8988T (cell line): Measurements from ENCODE around the gene TRIM17.
"Not testable (repeated sequence)": the region's sequence is repeated elsewhere in the genome, so short reads cannot be mapped to it uniquely, and the experiment has no call there.

Source experiments
- DNase-seq: peaks from one replicate; pipeline ENCODE4 v3.0.0; 2011

Gene TRIM17

DNA sequence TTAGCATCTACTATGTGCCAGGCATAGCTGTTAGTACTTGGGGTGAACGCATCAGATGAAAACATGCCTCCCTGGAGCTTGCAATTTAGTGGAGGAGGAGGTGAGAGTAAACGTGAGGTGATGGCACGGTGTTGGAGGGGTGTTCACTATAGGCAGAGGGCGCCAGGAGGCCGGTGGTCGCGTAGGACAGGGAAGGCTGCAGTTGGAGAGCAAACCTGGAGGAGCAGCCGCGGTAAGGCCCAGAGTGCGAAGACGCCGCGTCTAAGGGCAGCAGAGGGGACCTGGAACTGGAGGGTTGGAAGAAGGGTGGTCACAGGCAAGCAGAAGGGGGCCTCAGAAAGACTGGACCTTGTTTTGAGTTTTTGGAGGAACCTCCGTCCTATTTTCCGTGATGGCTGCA lies 30.2 kb upstream of the TRIM17 start:
- no peak for DNase-seq

DNA sequence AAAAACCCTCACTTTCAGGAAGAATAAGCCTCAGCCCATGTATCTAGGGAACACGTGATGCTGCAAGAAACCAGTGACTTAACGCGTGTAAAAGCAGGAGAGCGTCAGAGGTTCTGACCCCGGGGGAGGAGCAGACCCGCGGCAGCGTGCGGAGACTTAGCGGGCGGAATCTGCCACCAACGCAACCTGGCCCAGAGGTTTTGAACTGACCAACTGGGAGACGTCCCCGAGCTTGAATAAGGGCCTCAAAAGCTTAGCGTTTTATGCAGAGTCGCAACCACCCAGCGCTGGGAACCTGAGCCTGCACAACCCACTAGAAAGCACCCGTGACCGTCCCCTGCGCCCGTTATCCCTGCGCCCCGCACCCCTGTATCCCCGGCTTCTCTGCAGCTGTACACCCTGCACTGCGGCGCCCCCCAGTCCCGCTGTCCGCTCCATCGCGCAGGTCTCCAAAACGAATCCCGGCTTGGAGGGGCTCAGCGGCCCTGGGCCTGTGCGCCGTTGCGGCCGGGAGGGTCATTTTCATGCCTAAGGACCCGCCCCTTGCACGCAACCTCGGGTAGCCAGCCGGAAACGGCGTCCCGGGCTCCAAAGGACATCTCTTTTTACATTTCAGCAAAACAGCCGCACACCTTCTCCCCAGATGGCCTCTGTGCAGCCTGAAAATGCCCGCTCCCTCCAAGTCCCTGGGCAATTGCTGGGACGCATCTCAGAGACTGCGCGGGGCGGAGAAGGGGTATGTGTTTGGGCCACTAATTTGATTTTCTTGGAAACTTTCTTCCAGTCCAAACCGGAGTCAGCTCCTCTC lies 29.4 kb upstream of the TRIM17 start:
- DNase-seq = no peak

DNA sequence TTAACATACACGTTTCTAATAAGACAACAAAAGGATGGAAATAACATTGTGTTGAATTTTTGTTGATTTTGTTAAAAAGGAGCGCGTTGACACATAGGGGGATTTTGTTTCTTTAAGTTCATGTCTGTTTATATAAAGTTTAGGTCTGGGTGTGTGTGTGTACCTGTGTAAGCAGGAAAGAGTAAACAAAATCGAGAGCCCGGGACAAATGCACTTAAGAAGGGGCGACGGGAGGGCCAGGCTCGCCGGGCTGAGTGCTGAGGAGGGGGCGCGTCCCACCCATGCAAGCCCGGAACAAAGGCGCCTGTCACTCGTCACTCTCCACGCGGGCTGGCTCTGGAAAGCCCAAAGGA lies 28.8 kb upstream of the TRIM17 start:
- no peak for DNase-seq

DNA sequence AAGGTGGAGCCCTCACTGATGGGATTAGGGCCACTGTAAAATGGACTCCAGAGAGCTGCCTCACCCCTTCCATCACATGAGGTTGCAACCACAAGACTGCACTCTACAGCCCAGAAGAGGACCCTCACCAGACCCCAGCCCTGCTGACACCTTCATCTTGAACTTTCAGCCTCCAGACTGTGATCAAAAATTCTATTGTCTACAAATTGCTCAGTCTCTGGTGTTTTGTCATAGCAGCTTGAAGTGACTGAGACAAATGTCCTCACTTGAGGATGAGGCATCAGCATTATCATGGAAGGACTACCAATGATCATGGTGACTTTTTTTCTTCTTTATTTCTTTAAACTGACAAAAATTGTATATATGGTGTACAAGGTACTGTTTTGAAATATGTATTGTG lies 26.7 kb upstream of the TRIM17 start:
- no peak for DNase-seq

DNA sequence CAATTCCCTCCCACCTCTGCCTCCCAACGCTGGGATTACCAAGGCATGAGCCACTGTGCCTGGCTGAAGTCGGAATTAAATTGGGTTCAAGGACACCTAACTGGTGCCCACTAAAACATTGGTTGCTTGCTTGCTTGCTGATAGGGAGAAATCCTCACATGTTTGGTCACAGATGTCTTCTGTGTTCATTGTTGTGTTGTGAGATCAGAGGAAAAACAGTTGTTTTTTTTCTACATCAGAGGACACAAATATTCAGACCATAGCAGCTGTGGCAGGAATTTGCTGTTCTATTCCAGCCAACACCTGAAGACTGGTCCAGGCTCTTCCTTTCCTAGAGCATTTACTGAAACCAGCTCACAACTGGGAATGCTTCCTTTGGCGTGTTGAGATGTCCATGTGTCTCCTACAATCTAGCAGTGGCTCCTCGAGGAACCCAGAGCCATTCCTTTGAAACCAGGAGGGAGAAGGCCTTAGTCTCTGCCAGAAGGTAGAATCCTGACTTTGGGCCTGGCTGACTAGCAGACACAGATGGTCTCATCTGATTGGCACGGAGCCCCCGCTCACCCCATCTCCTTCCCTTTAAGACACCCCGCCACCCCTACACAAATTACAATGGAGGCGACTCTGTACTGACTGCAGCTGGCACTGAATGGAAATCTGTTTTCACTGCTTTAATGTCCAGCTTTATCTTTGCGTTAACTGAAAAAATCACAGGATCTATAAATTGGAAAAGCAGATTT lies 24.3 kb upstream of the TRIM17 start:
- DNase-seq = no peak

DNA sequence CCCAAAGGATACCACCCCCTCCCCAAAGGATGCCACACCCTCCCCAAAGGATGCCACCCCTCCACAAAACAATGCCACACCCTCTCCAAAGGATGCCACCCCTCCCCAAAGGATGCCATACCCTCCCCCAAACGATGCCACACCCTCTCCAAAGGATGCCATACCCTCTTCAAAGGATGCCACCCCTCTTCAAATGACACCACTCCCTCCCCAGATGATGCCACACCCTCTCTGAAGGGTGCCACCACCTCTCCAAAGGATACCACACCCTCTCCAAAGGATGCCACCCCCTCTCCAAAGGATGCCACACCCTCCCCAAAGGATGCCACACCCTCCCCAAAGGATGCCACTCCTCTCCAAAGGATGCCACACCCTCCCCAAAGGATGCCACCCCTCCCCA lies 21.6 kb upstream of the TRIM17 start:
- DNase-seq = no peak

DNA sequence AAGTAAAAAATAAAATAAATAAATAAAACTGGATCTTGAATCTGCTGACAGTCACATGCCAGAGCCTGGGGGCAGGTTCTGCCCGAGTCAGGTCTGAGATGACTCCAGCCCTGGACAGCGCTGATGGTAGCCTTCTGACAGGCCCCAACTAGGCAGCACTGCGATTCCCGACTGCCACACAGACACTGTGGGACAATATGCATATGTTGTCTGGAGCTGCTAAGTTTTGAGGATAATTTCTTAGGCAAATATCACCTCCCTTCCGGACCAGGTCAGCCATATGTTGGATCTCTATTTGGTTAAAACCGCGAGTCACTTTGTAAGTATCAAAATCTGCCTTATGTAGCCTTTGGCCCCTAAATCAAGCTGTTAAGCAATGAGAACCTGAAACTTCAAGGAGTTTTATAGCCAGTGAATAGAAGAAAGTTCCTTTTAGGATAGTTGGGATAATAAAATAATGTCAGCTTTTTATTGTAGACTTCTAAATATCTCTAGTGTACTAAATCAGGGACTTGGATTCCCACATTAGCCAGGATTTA lies 20.8 kb upstream of the TRIM17 start:
- no peak for DNase-seq

DNA sequence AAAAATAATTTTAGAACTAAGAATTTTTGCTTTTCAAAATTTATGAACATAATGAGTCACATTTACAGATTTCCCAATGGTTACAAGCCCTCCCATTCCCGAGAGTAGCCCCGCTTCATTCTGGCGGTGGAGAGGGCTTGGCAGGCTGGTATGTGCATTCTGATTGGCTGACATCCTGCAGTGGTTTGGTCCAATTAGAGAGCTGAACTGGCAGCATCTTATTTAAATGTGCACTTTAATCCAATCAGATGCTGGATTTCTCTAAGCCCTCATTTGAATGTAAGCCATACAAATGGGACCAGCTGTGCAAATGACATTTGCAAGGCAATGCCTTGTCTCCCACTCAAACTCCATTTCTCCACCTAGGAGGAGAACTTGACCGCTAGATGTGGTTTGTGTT lies 18.0 kb upstream of the TRIM17 start:
- DNase-seq = no peak

DNA sequence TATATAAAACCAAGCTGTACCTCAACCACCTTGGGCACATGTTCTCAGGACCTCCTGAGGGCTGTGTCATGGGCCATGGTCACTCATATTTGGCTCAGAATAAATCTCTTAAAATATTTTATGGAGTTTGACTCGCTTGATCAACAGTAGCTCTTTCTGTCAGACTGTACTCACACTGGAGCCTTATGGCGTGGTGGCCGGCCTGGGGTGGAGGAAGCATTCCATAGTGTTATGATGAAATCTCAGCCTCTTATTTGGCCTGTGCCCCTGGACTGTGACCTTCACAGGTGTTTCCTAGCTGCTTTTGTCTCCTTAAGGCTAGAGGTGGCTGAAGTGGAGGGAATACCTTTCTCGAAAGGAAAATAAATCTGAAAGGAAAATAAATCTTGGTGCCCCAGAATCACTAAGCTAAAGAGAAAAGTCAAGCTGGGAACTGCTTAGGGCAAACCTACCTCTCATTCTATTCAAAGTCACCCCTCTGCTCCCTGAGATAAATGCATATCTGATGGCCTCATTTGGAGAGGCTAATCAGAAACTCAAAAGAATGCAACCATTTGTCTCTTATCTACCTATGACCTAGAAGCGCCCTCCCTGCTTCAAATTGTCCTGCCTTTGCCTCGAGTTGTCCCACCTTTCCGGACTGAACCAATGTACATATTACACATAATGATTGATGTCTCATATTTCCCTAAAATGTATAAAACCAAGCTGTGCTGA lies 16.8 kb upstream of the TRIM17 start:
- not testable (repeated sequence) for DNase-seq

DNA sequence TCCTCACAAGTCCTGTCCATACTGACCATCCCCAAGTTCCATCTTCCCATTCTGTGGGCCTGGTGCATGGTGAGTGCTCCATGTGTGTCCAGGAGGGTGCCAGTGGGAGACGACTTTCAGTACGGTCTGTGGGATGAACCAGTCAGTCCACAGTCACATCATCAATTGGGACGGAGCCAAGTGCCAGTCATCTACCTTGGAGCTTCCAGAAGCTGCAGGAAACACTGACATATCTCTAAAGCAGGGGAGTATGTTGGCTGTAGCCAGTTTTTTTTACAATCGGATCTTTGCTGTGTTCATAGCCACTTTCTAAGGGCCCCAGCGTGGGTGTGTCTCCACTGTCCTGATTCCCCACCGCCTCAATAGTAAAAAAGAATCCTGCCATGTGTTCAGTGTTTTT lies 13.6 kb upstream of the TRIM17 start:
- no peak for DNase-seq

DNA sequence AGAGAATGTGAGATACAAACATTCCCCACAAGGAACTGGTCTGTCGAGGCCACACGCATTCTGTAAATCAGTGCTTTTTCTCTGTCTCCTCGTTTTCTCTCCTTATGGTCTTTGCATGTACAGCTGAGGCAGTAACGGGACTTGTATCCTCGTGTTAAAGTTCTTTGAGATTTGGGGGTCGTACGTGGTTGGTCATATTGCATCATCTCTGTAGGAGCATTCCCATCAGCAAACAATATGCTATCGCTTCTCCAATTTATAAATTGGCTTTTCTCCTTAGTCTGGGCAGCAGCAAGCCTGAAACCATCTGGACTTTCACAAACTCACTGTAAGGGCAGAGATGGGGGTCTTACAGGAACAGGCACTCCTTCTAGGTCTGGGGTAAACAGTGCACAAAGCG lies 13.0 kb upstream of the TRIM17 start:
- DNase-seq = no peak

DNA sequence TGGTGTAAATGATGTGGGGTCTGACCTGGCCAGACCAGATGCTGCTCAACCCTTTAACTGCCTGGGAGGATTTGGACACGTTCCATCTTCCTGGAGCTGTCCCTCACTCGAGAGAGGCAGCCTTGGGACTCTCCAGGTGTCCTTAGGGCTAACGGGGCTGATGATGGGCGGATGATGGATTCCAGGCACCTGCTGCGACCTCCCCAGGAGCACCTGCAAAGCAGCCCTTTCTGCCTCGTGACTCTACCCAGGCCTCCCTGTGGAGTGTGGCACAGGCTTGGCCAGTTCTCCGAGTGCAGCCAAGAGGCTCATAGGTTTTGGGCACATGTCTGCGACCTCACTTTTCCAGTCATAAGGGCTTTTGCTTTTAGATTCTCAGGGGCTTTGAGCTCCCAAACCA lies 12.3 kb upstream of the TRIM17 start:
- no peak for DNase-seq

DNA sequence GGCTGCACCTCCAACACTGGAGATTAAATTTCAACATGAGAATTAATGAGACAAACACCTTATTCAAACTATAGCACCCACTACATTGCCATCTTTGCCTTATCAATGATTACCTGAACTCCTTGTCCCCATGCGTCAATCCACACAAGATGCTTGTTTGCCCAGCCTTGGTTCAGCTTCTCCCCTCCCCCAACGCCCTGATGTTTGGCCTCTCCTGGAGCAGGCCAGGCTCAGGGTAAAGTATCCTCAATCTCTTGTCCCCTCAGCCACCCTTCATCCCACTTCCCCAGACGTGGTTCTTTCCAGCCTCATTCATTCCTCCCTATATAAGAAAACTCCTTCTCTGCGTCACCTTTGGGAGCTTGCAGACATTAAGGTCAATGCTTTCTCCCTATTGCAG lies 11.8 kb upstream of the TRIM17 start:
- no peak for DNase-seq

DNA sequence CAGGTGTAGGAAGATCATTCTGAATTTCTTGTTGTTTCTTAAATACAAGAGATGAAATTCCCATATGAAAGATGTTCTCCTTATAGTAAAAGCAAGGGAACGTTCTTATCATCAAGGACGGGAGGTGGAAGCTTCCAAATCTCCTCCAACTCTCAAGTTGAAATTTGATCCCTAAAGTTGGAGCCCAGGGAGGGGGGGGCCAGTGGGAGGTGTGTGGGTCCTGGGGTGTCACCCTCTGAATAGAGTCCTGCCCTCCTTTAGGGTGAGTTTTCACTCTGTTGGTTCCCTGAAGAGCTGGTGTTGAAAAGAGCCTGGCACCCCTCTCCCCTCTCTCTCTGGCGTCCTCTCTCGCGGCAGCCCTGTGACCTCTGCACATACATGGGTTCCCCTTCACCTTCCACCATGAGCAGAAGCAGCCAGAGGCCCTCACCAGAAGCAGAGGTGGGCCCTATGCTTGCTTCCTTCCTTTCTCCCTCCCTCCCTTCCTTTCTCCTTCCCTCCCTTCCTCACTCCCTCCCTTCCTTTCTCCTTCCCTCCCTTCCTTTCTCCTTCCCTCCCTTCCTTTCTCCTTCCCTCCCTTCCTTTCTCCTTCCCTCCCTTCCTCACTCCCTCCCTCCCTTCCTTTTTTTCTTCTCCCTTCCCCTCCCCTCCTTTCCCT lies 10.0 kb upstream of the TRIM17 start:
- DNase-seq = no peak

DNA sequence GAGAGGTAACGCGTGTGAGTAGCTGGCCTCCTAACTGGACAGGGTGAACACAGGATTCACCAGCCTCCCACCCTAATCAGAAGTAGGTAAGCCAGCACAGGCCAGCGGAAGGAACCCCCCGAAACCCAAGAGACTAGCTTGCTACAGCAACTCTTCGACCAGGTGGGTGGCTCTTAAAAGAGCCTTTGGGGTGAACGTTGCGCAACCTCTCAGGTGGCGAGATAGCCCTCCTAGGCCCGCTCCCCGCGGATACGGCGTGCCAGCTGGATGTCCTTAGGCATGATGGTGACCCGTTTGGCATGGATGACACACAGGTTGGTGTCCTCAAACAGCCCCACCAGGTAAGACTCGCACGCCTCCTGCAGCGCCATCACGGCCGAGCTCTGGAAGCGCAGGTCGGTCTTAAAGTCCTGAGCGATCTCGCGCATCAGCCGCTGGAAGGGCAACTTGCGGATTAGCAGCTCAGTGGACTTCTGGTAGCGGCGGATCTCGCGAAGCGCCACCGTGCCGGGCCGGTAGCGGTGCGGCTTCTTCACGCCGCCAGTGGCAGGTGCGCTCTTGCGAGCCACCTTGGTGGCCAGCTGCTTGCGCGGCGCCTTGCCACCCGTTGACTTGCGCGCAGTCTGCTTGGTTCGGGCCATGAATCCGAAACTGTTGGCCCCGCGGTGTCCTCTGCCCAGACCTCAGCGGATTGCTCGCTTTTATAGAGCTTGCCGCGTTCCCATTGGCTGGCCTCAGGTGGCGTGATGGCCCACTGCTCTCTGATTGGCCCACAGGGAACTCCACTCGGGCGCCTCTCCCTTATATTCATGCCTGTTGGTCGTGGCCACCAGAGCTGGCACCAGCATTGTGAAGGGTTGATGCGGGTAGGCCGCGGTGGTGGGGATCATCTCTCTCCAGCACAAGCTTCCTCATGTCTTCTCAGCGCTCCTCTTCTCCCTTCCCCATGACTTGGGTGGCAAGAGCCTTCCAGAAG lies 8.3 kb upstream of the TRIM17 start:
- no peak for DNase-seq

DNA sequence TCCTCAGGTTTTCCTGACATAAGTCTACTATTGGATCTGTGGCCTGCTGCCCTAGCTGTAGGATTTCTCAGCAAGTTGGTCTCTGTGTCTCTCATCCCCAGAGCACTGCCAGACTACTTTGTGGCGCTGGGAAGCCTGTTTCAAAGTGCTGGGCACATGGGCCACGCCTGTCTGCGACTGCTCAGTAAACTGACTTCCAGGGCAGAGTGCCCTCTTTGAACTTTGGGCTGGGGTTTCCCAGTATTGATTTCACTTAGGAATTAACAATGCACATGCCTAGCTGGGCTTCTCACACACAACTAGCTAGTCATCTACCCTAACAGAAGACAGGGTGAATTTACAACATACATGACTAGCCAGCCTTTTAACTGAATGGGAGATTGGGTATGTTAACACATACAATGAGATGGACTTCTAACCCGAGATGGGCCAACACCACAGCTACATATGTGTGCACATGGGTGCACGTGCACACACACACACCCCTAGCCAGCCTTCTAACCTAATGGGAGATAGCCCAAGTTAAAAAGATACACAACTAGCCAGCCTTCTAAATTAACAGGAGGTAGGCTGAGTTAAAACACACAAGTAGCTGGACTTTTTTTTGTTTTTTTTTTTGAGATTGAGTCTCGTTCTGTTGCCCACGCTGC lies 6.9 kb upstream of the TRIM17 start:
- no peak for DNase-seq

DNA sequence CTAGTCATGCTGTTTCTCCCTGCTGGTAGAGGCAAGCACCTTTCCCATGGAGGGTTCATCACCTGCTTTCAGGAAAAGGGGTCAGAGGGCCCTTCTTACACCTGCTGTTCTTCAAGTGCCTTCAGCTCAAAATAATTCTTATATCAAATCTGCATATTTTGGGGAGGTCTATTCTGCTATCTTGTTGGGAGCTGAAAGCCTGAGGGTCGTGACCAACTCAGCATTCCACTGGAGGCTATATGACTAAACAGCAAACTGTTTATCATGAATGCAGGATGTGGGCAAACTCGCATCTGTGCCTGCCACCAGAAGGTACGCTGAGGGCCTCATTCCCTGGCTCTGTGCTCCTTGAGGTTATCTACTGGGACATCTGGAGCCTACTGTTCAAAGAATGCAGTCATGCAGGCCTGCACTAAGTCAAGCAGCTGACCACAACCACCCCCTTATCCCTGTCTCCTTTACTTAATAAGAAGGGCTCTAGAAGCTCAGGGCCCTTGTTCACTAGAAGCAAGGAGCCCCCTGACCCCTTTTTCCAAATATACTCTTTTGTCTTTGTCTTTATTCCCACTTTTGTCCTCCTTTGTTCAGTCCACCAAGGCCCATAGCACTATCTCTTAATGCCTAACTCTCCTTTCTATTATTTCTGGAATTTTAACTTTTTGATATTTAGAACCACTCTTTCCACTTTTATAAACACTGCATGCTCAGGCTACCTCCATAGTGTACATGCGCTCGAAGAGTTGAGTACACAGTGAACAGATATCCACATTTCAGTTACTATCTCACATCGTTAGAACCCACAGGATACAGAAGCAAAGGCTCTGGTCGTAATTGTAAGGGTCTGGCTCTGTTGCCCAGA lies 4.5 kb upstream of the TRIM17 start:
- DNase-seq = no peak

DNA sequence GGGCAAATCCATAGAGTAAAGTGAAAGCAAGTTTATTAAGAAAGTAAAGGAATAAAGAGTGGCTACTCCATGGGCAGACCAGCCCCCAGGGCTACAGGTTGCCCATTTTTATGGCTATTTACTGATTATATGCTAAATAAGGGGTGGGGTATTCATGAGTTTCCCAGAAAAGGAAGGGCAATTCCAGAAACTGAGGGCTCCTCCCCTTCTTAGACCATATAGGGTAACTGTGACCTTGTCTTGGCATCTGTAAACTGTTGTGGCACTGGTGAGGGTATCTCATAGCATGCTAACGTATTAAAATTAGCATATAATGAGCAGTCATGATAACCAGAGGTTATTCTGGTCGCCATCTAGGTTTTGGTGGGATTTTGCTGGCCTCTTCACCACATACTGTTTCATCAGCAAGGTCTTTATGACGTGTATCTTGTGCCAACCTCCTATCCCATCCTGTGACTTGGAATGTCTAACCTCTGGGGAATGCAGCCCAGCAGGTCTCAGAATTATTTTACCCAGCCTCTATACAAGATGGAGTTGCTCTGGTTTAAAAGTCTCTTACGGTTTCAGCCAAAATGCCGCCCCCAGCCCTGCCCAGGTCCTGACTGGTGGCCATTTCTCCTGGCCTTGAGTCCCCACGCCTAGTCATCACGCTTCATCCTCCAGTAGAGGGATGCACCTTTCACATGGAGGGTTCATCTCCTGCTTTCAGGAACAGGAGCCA lies 982 bp upstream of the TRIM17 start:
- no peak for DNase-seq

DNA sequence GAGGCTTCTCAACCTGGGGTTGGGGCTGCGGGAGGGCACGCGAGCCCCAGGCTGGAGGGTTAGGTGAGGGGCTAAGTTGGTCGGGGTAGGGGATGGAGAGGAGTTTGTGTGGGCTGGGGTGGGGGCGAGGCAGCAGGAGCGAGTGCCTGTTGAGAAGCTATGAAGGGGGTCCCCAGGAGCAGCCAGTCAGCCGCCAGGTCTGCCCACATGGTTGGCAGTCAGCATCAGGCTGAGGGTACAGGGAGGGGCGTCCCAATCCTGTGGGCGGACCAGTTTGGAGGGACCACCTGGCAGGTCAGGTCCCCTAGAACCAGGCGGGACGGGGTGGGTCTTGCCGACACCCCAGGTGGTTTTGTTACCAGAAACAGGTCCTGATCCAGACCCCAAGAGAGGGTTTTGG lies 400 bp upstream of the TRIM17 start:
- DNase-seq = no peak

DNA sequence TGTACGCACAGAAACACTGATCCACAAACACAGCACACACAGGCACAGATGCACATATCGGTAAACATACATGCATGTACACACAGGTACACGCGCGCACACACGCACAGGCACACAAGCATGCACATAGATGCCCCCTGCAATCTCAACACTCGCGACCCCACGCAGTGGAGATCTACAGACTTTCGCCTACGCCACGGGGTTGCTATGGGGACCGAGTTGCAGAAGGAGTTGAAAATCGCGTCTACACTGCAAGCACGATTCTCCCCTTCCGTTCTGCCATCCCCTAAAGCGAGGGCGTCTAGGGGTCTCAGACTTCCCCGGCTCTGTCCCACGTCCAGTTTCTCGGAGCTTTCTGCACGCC lies 826 bp downstream of the TRIM17 start:
- DNase-seq = no peak
